Mammary epithelial cell (primary cell): ENCODE results near the gene GAA.

ENCODE experiments used
- CTCF ChIP-seq, 2 donors: IDR thresholded peaks in 1 of 2; conservative IDR thresholded peaks in 1 of 2; 2 replicates each; pipeline ENCODE4 v1.5.1; 2011 to 2012; ENCODE audit warnings: inconsistent platforms in 2 of 2, low read length in 2 of 2, mild to moderate bottlenecking in 2 of 2, control low read depth in 1 of 2, low read depth in 1 of 2; ENCODE audit not compliant: insufficient read depth in 1 of 2; ENCODE audit errors: extremely low read depth in 1 of 2
- EZH2 ChIP-seq: IDR thresholded peaks from 2 replicates; pipeline ENCODE4 v1.6.1; 2012; ENCODE audit warnings: low read length, inconsistent platforms, borderline replicate concordance

- TF ChIP-seq CTCF (conservative IDR thresholded peaks at IDR 0.05 in 1 of 2, IDR thresholded peaks at IDR 0.05 in 1 of 2; ENCODE audit: extremely low read depth in 1 of 2, insufficient read depth in 1 of 2, low read depth in 1 of 2, low read length in 2 of 2) (no peak), EZH2 (no peak)
Observed at GRCh38 chr17:80138856-80139426, 37.6 kb downstream of the GAA start.
